Measurements from ENCODE around the gene ZCWPW1. TPM values are rescaled to one million over a fixed set of nuclear protein-coding genes. Genes with fewer than 3 reads are reported as not detected.

The ZCWPW1 gene
- total and polyA plus RNA-seq, 2 of the 13 experiments (the other 11 are each of a cell fraction or from before 2014, with no cell fraction given), result 2.4 to 2.5 TPM

- TF ChIP-seq IRF9 (CRISPR knock-in tag; IDR thresholded peaks at IDR 0.05; ENCODE audit: borderline replicate concordance) (peak; percentile 61; the same call in 1 of the 2 replicates), HES4 (CRISPR knock-in tag; IDR thresholded peaks at IDR 0.05; ENCODE audit: borderline replicate concordance) (no peak), ZNF839 (CRISPR knock-in tag; IDR thresholded peaks at IDR 0.05; ENCODE audit: borderline replicate concordance) (no peak), ZNF687 (CRISPR knock-in tag; IDR thresholded peaks at IDR 0.05) (peak; percentile 67), HDAC1 (CRISPR knock-in tag; IDR thresholded peaks at IDR 0.05) (peak; percentile 4; the same call in 1 of the 2 replicates), KLF12 (CRISPR knock-in tag; IDR thresholded peaks at IDR 0.05; ENCODE audit: borderline replicate concordance) (no peak; the same call in 1 of the 2 replicates), ZNF160 (CRISPR knock-in tag; IDR thresholded peaks at IDR 0.05) (peak; percentile 11; the same call in 1 of the 2 replicates), ZNF576 (CRISPR knock-in tag; IDR thresholded peaks at IDR 0.05) (no peak), U2AF1 (optimal IDR thresholded peaks at IDR 0.05; ENCODE audit: low read depth, low read length) (no peak), GTF3A (CRISPR knock-in tag; conservative IDR thresholded peaks at IDR 0.05) (no peak), YY1 (IDR thresholded peaks at IDR 0.05; ENCODE audit: insufficient read depth, insufficient replicate concordance, low read depth, low read length) (peak; percentile 8), MXD4 (CRISPR knock-in tag; IDR thresholded peaks at IDR 0.05) (peak; percentile 15; the same call in 1 of the 2 replicates), WIZ (CRISPR knock-in tag; IDR thresholded peaks at IDR 0.05) (peak; percentile 27; the same call in 1 of the 2 replicates), MTA1 (CRISPR knock-in tag; IDR thresholded peaks at IDR 0.05; ENCODE audit: borderline replicate concordance) (no peak), MED13 (CRISPR knock-in tag; IDR thresholded peaks at IDR 0.05) (no peak), RXRB (CRISPR knock-in tag; IDR thresholded peaks at IDR 0.05; ENCODE audit: borderline replicate concordance) (0 out of 2 replicates have a peak, but pooled peaks have one; percentile 41), TFDP2 (CRISPR knock-in tag; IDR thresholded peaks at IDR 0.05) (peak; percentile 93), ZMYM4 (CRISPR knock-in tag; IDR thresholded peaks at IDR 0.05) (peak; percentile 46), ZNF383 (CRISPR knock-in tag; IDR thresholded peaks at IDR 0.05; ENCODE audit: borderline replicate concordance) (peak; percentile 18; the same call in 1 of the 2 replicates), ATF5 (CRISPR knock-in tag; IDR thresholded peaks at IDR 0.05; ENCODE audit: low read depth) (no peak), NR0B2 (CRISPR knock-in tag; IDR thresholded peaks at IDR 0.05) (peak; percentile 53; the same call in 1 of the 2 replicates)
Measured at GRCh38 chr7:100428967-100429636, 599 bp upstream of the ZCWPW1 start (continued).

Measured in HepG2 (cell line).